Heart right ventricle (tissue), 16 donors: Measurements from ENCODE around the gene MBD3. TPM values are rescaled to one million over a fixed set of nuclear protein-coding genes. Genes with fewer than 3 reads are reported as not detected.

Experiments
- ATAC-seq, 8 donors: fragments of 200-7000 bp; cut with Tn5 transposase; one replicate each; pipeline ENCODE4 v1.9.1; 2020; ENCODE audit warnings: mild to moderate bottlenecking in 8 of 8, moderate library complexity in 8 of 8, moderate number of reproducible peaks in 1 of 8
- DNase-seq, 2 donors: peaks; one replicate each; pipeline ENCODE4 v3.0.0-alpha.2; 2020
- H3K27ac ChIP-seq, 10 donors: fragments of 200-600 bp; sonication (generic) in 2 of 10; one replicate each; pipeline versions ENCODE4 v1.5.0 to v1.8.0; 2020 to 2022; ENCODE audit warnings: mild to moderate bottlenecking in 3 of 10
- H3K27me3 ChIP-seq, 7 donors: fragments of 200-600 bp; one replicate each; pipeline ENCODE4 v1.8.0; 2021 to 2022; ENCODE audit warnings: mild to moderate bottlenecking in 2 of 7
- H3K36me3 ChIP-seq, 9 donors: fragments of 200-600 bp; sonication (generic) in 1 of 9; one replicate each; pipeline versions ENCODE4 v1.5.0 to v1.8.0; 2020 to 2022; ENCODE audit warnings: mild to moderate bottlenecking in 2 of 9
- H3K4me1 ChIP-seq, 9 donors: fragments of 200-600 bp; sonication (generic) in 1 of 9; one replicate each; pipeline versions ENCODE4 v1.5.0 to v1.8.0; 2020 to 2022; ENCODE audit warnings: mild to moderate bottlenecking in 4 of 9
- H3K4me3 ChIP-seq, 10 donors: fragments of 200-600 bp; sonication (generic) in 2 of 10; one replicate each; pipeline versions ENCODE4 v1.5.0 to v1.8.0; 2020 to 2022; ENCODE audit warnings: mild to moderate bottlenecking in 7 of 10, moderate library complexity in 2 of 10
- H3K9me3 ChIP-seq, 11 donors: fragments of 200-600 bp in 10 of 11; sonication (generic) in 2 of 11; one replicate each; pipeline versions ENCODE4 v1.5.0 to v1.8.0; 2013 to 2022; ENCODE audit warnings: mild to moderate bottlenecking in 2 of 11, control low read depth in 1 of 11, moderate library complexity in 1 of 11
- WGBS, 2 donors: extraction: QIAGEN DNeasy Blood & Tissue Kit; methylation state at CpG; one replicate each; pipeline ENCODE4 v1.1.7; 2013; ENCODE audit warnings: inconsistent platforms in 1 of 2; 5-methylcytosine and 5-hydroxymethylcytosine counted together
- intact Hi-C, 10 donors: fragments of 100-400 bp; cut with DNase I; formaldehyde crosslinking; loops; one replicate each; pipeline versions ENCODE4 v1.11.1 to v1.14.2; 2022
- polyA plus RNA-seq, 2 donors: library from polyadenylated mRNA; stranded (reverse); fragments of 200-250 nt; gene quantifications; one replicate each; pipeline ENCODE4 v1.2.3, GENCODE V29; 2013
- total RNA-seq, 10 donors: library from RNA; stranded (reverse); fragmentation: NEBNext Ultra II Directional in 3 of 10; extraction: Animal tissue kit (Norgen Biotek cat#: 25700) in 3 of 10; gene quantifications; one replicate each; pipeline versions ENCODE4 v1.2.1 to v1.2.4, GENCODE V29; 2021 to 2023
- TF ChIP-seq, protein P1 (sequence below), 9 donors: fragments of 200-600 bp; sonication (generic) in 2 of 9; IDR thresholded peaks; one replicate each; pipeline versions ENCODE4 v1.5.0 to v1.8.0; 2021 to 2022; ENCODE audit warnings: antibody characterized with exemption in 9 of 9, mild to moderate bottlenecking in 5 of 9, moderate library complexity in 1 of 9
- donor health status: Arrhythmogenic right ventricular cardiomyopathy.
- donor health status: ischemic (EF 13 %, LVEDD 7.1; RV severe dilation, severe dysfunction).
- donor health status: healthy with polysubstance abuse.
- donor health status: DM: no; HTN: yes; CAD: no.
- donor health status: DM: no; HTN: no; CAD: no.
- donor health status: ischemic (EF 25% LVEDD 6.9; RV normal size, moderate dysfunction).
- donor health status: ischemic (EF 25% LVEDD 5.7; RV mildly dilated, moderate dysfunction).
- donor health status: healthy.
- donor health status: DM: yes; HTN: yes; CAD: no.
- donor health status: Ischemic cardiomyopathy.
- donor health status: ischemic (EF 35%, LVEDD 5.7; RV mildly dilated, moderate dysfunction).
- donor health status: nonischemic (EF 11% LVEDD 7.7; RV severe dilation, severe dysfunction).
- donor health status: DM: yes; HTN: yes; CAD: no.
- donor health status: PGD.
- donor health status: ischemic (EF 29% LVEDD 5.4; RV normal size, mild dysfunction).
- donor health status: nonischemic (EF 23%, LVEDD 6.1; RV moderate dilation, normal function).

Gene MBD3
- total and polyA plus RNA-seq, 12 donors: 34.5 to 125 (median 52.4) TPM

DNA sequence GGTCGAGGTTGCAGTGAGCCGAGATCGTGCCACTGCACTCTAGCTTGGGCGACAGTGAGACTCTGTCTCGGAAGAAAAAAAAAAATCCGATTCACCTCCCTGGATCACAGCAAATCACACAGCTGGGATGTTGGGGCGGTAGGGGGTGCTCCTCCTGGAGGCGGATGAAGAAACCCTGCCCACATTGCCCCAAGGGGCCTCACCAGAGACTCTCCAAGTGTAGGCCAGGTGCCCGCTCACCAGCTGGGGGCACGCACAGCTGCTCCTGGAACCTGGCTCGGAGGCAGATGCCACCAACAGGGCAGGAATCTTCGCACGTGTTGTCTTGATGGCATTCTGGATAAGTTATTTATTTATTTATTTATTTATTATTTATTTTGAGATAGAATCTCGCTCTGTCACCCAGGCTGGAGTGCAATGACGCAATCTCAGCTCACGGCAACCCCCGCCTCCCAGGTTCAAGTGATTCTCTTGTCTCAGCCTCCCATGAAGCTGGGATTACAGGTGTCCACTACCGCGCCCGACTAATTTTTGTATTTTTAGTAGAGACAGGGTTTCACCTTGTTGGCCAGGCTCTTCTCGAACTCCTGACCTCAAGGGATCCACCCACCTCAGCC lies 9.5 kb upstream of the MBD3 start:
- Histone ChIP-seq H3K27ac (no peak overlapping the region), H3K36me3 (peaks cover 0 to 41% (median 21%) of the 10 kb centered on the region in 9 donors), H3K4me3 (no peak overlapping the region), H3K9me3 (no peaks in the 10 kb centered on the region), H3K4me1 (peaks cover 12 to 38% (median 32%) of the 10 kb centered on the region in 9 donors), H3K27me3 (no peaks in the 10 kb centered on the region)
- TF ChIP-seq, protein P1, sequence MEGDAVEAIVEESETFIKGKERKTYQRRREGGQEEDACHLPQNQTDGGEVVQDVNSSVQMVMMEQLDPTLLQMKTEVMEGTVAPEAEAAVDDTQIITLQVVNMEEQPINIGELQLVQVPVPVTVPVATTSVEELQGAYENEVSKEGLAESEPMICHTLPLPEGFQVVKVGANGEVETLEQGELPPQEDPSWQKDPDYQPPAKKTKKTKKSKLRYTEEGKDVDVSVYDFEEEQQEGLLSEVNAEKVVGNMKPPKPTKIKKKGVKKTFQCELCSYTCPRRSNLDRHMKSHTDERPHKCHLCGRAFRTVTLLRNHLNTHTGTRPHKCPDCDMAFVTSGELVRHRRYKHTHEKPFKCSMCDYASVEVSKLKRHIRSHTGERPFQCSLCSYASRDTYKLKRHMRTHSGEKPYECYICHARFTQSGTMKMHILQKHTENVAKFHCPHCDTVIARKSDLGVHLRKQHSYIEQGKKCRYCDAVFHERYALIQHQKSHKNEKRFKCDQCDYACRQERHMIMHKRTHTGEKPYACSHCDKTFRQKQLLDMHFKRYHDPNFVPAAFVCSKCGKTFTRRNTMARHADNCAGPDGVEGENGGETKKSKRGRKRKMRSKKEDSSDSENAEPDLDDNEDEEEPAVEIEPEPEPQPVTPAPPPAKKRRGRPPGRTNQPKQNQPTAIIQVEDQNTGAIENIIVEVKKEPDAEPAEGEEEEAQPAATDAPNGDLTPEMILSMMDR (IDR thresholded peaks at IDR 0.05): no peak
- intact Hi-C loops: loop anchor here in 2 of 10 donors (10.0 kb wide), 2 partner anchors 53 to 163 kb away; partner anchors contain the start of gene TCF3 (in 1 of the 2)
- WGBS, 2 donors: 93 to 94% methylated on average over 21 of the region's 21 CpGs
- ATAC-seq (no peak), DNase-seq (no peak)

DNA sequence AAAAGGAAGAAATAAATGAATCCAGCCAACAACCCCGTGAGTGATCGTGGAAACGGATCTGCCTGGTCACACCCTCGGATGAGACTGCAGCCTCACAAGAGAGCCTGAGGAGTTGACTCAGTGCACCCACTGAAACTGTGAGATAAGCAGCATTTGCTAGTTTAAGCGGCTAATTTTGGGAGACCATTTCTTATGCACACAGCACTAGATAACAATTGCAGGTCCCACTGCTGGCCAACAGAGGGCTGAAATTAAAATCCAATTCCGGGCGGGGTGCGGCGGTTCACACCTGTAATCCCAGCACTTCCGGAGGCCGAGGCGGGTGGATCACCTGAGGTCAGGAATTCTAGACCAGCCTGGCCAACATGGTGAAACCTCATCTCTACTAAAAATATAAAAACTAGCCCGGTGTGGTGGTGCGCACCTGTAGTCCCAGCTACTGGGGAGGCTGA lies 9.0 kb upstream of the MBD3 start:
- peaks cover 0 to 47% (median 26%) of the 10 kb centered on the region in 9 donors for H3K36me3 ChIP-seq
- H3K4me3 ChIP-seq: no peak overlapping the region
- TF ChIP-seq, protein P1 (IDR thresholded peaks at IDR 0.05): no peak
- peaks cover 12 to 37% (median 32%) of the 10 kb centered on the region in 9 donors for H3K4me1 ChIP-seq
- H3K9me3 ChIP-seq: no peaks in the 10 kb centered on the region
- no peak overlapping the region for H3K27ac ChIP-seq
- DNase-seq (no peak), ATAC-seq (no peak)
- no peaks in the 10 kb centered on the region for H3K27me3 ChIP-seq
- 93 to 95% methylated on average over 14 of the region's 14 CpGs for WGBS, 2 donors
- intact Hi-C loops: loop anchor here in 2 of 10 donors (10.0 kb wide), 2 partner anchors 53 to 163 kb away; partner anchors contain the start of gene TCF3 (in 1 of the 2)

DNA sequence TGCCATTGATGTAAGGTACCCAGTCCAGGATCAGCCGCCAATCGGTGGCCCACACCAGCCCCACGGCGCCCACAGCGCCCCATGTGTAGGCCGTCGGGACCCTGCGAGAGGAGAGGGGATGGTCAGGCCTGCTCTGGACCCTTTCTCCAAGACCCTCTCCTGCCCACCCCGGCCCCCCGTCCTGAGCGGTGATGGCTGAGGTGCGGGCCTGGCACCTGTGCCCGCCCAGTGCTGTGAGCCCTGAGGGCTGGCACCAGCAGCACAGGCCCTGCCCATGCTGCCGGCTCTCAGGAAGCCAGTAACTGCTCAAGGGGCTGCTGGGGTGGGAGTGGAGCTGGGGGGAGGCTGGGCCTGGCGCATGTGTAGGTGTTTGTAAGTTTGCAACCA lies 6.8 kb upstream of the MBD3 start:
- peak in 4 of 8 donors; percentile 3 to 25 (median 6) for ATAC-seq
- H3K36me3 ChIP-seq: peaks cover 0 to 69% (median 40%) of the 10 kb centered on the region in 9 donors
- no peaks in the 10 kb centered on the region for H3K27me3 ChIP-seq
- 92 to 94% methylated on average over 15 of the region's 15 CpGs for WGBS, 2 donors
- H3K4me3 ChIP-seq: no peak overlapping the region
- intact Hi-C loops: no loop called here
- H3K27ac ChIP-seq: no peak overlapping the region
- H3K4me1 ChIP-seq: peaks cover 12 to 27% (median 20%) of the 10 kb centered on the region in 9 donors
- TF ChIP-seq, protein P1 (IDR thresholded peaks at IDR 0.05): no peak
- DNase-seq: no peak
- no peaks in the 10 kb centered on the region for H3K9me3 ChIP-seq

DNA sequence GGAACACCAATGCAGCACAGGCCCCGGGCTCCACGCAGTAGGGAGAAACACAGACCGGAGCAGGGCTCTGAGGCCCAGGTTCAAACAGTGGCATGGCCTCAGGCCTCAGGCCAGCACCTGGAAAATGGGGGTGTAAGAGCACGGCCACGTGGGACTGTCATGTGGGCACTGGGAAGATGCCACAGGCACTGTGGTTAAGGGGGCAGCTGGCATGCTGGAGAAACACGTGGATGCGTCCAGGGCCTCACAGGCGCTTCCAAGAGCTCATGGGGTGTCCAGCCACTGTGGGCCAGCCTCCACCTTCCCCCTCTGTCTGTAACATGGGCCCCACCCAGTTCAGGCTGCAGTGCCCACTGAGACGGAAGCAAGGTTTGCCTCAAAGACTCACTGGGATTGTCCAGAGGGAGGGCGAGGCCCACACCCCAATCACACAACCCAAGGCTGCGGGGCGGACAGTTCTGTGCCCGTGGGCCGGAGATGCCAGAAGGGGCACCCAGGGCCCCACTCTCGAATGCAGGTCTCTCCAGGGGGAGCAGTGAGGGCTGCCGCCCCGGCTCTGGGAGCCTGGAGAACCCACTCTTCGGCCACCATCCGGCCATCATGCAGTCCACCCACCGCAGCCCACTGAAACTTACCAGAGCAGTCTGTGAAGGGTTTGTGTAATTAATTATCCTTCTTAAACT lies 6.3 kb upstream of the MBD3 start:
- Histone ChIP-seq H3K4me1 (peaks cover 7 to 22% (median 15%) of the 10 kb centered on the region in 9 donors), H3K27ac (no peak overlapping the region), H3K36me3 (peaks cover 0 to 73% (median 40%) of the 10 kb centered on the region in 9 donors), H3K4me3 (no peak overlapping the region), H3K27me3 (no peaks in the 10 kb centered on the region), H3K9me3 (no peaks in the 10 kb centered on the region)
- ATAC-seq: peak in 2 of 8 donors; percentile 5 to 12
- DNase-seq: no peak
- TF ChIP-seq, protein P1 (IDR thresholded peaks at IDR 0.05): no peak
- WGBS, 2 donors: 90 to 92% methylated on average over 20 of the region's 20 CpGs
- intact Hi-C loops: no loop called here
